IPS-18c (cell line): ENCODE data around the gene JAM2.

Experiments
- H3K4me3 ChIP-seq: 2 replicates; pipeline ENCODE4 v1.7.0; 2013; ENCODE audit warnings: low read depth, mild to moderate bottlenecking, low read length, moderate library complexity; ENCODE audit not compliant: insufficient read depth
- H3K9me3 ChIP-seq: one replicate; pipeline ENCODE4 v1.6.1; 2013; ENCODE audit warnings: mild to moderate bottlenecking, low read length, moderate library complexity; ENCODE audit not compliant: control insufficient read depth, insufficient read depth

The JAM2 gene

GRCh38 chr21:25735646-25736597 lies 96.9 kb downstream of the JAM2 start:
- no peaks in the 10 kb centered on the region for H3K9me3 ChIP-seq
- peak overlapping the region; percentile 98 for H3K4me3 ChIP-seq

DNA sequence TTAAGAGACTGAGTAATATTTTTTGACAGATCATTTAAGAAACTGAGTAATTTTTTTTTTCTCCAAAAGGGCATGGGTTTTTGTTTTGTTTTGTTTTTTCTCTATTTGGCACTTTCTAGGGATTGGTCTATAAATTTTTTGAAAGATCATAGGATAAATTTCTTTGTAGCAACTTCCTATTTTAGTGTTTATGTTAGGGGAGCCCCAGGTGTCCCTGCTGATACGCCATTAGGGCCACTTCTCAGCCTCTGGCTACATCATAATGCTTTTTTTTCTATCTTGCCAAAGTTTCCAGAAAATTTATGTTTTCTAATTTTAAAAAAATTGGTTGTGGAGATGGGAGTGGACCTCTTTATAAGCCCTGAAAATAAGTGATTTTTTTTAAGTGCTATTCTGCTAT lies 98.4 kb downstream of the JAM2 start:
- Histone ChIP-seq H3K9me3 (no peaks in the 10 kb centered on the region), H3K4me3 (no peak overlapping the region)

- Histone ChIP-seq H3K9me3 (no peaks in the 10 kb centered on the region), H3K4me3 (no peak overlapping the region)
Observed at GRCh38 chr21:25742900-25743299, 103.8 kb downstream of the JAM2 start.

GRCh38 chr21:25744854-25745253 lies 105.8 kb downstream of the JAM2 start:
- Histone ChIP-seq H3K4me3 (no peak overlapping the region), H3K9me3 (no peaks in the 10 kb centered on the region)

GRCh38 chr21:25750085-25750484 lies 111.0 kb downstream of the JAM2 start:
- Histone ChIP-seq H3K9me3 (no peaks in the 10 kb centered on the region), H3K4me3 (no peak overlapping the region)

- H3K4me3 ChIP-seq: no peak overlapping the region
- H3K9me3 ChIP-seq: no peaks in the 10 kb centered on the region
Observed at GRCh38 chr21:25752416-25752815, 113.4 kb downstream of the JAM2 start.

DNA sequence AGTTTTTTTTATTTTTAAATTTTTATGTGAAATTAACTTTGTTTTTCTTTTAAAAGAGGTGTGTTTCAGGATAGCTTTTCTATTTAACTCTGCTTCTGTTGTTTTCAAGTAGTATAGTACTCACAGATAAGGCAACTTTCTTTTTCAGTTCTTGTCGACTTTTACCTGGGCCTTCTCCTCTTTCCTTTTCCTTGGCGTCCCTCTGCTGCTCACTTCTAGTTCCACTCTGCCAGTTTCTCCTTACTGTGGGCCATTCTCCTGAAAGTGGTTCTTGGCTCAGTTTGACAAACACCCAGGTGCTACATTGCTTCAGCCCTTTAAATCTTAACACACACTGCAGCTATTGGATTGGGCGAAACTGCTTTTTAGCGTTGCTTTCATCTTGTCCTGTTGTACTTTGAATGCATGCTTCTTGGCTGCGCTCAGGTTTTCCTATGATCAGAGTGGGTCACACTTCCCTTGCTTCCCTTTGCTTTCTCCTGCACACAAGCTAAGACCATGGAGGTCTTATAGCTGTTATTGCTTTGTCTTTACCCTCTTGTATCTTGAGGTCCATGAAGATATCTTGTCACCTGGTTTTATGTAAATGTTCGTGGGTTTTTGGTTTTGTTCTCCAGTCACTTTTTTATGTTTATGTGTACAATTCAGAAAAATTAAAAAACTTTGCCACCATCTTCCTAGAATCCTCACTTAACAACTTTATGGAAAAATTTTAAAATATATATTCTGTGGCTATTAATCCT lies 117.3 kb downstream of the JAM2 start:
- Histone ChIP-seq H3K9me3 (no peaks in the 10 kb centered on the region), H3K4me3 (no peak overlapping the region)

DNA sequence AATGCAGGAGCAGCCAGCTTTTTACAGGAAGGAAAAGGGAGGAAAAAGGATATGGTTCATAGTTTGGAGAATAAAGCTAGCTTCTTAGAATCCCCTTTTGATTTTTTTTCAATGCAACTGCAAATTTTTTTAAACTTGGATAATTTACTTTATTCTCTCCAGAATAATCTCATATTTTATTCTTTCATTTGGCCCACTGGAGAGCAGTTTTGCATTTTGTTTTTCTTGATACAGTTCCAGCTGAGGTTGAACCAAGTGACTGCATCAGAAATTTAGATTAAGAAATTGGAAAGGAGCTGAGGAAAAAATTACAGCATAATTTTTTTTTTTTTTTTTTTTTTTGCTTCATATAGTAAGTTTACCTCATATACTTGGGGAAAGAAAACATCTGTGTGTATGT lies 118.5 kb downstream of the JAM2 start:
- Histone ChIP-seq H3K4me3 (no peak overlapping the region), H3K9me3 (no peaks in the 10 kb centered on the region)

GRCh38 chr21:25759573-25759972 lies 120.5 kb downstream of the JAM2 start:
- H3K9me3 ChIP-seq: no peaks in the 10 kb centered on the region

GRCh38 chr21:25760061-25760460 lies 121.0 kb downstream of the JAM2 start:
- H3K4me3 ChIP-seq: no peak overlapping the region
- no peaks in the 10 kb centered on the region for H3K9me3 ChIP-seq

More at GRCh38 chr21:25759573-25759972, 120.5 kb downstream of the JAM2 start:
- no peak overlapping the region for H3K4me3 ChIP-seq

- no peak overlapping the region for H3K4me3 ChIP-seq
- H3K9me3 ChIP-seq: no peaks in the 10 kb centered on the region
Observed at GRCh38 chr21:25760677-25761076, 121.6 kb downstream of the JAM2 start.

DNA sequence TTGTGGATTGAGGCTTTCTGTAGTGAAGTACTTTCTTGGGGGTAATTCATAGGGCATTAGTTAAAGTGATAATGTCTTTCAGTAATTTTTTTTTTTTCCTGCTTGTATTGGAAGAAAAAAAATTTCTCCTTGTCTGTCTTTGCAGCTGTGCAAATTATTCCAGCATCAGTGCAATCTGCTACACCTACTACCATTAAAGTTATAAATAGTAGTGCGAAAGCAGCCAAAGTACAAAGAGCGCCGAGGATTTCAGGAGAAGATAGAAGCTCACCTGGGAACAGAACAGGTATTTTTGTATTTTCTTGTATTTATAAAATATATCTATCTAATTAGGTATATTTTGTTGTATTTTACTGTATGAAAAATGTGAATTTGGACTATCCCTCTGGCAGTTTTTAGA lies 125.0 kb downstream of the JAM2 start:
- Histone ChIP-seq H3K4me3 (no peak overlapping the region), H3K9me3 (no peaks in the 10 kb centered on the region)
